ENCODE results near the gene NMNAT1. TPM values are rescaled to one million over a fixed set of nuclear protein-coding genes. Genes with fewer than 3 reads are reported as not detected.

Gene NMNAT1
- total RNA-seq = 1 to 10 TPM; 2.3 to 8.2 (median 5.8) TPM
- polyA plus RNA-seq = 10 to 100 TPM in 1 of 2 donors, 1 to 10 TPM in 1; 3.8 to 16.0 TPM
- long read RNA-seq, donor 1, transcript NMNAT1-201 (5 exons, 3,781 nt) = major isoform, 17 of 24 reads
- long read RNA-seq, donor 1, partial matches to known transcripts = 1 of 24 reads
- long read RNA-seq, donor 1, other reads (novel, unspliced or antisense) = 4 of 24 reads
- long read RNA-seq, donor 2, partial matches to known transcripts = 0 of 1 reads
- long read RNA-seq, donor 2, other reads (novel, unspliced or antisense) = 0 of 1 reads
- long read RNA-seq, donor 3, partial matches to known transcripts = 0 of 3 reads
- long read RNA-seq, donor 3, other reads (novel, unspliced or antisense) = 2 of 3 reads

GRCh38 chr1:9942939-9943788 lies at the start of gene NMNAT1, which contains the start of gene LZIC:
Gene NMNAT1 (plus strand): TSS chr1:9943475. CDS start chr1:9972074, 28,599 bp downstream.
Gene LZIC (minus strand): TSS chr1:9943391. CDS start chr1:9936619, 6,772 bp downstream.
- 0 to 1% (median 0%) methylated on average over 39 to 53 of the region's 53 CpGs for WGBS, 3 donors
- intact Hi-C loops (cut with DNase I) = loop anchor here in 2 of 4 donors (5.0 to 10.0 kb wide), 3 partner anchors 66 to 92 kb away; partner anchors contain the start of gene UBE4B (in 1 of the 2)
- H3K9me3 ChIP-seq = no peaks in the 10 kb centered on the region

DNA sequence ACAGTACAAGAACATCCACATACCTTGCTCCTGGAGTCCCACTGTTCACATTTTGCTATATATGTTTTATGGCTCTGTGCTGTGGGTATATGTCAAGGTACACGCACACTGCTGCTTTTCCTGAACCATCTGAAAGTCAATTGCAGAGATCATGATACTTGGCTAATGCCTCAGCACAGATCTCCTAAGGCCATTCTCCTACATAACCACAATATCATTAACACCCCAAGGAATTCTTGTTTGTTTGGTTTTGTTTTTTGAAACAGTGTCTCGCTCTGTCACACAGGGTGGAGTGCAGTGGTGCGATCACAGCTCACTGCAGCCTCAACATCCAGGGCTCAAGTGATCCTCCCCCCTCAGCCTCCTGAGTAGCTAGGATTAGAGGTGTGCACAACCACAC lies 49.2 kb upstream of the NMNAT1 start:
- Histone ChIP-seq H3K27ac (no peak overlapping the region), H3K4me3 (no peak overlapping the region), H3K27me3 (no peaks in the 10 kb centered on the region), H3K36me3 (no peaks in the 10 kb centered on the region), H3K4me1 (ENCODE audit: insufficient read depth) (peaks cover 3% of the 10 kb centered on the region), H3K9me3 (no peaks in the 10 kb centered on the region)
- WGBS, 3 donors = 86 to 91% (median 89%) methylated on average over 3 of the region's 3 CpGs
- intact Hi-C loops (cut with DNase I) = no loop called here
- DNase-seq = no peak
- TF ChIP-seq POLR2A (IDR thresholded peaks at IDR 0.05) = no peak
- no peak for TF ChIP-seq EP300 (IDR thresholded peaks at IDR 0.05)
- TF ChIP-seq, protein P1, sequence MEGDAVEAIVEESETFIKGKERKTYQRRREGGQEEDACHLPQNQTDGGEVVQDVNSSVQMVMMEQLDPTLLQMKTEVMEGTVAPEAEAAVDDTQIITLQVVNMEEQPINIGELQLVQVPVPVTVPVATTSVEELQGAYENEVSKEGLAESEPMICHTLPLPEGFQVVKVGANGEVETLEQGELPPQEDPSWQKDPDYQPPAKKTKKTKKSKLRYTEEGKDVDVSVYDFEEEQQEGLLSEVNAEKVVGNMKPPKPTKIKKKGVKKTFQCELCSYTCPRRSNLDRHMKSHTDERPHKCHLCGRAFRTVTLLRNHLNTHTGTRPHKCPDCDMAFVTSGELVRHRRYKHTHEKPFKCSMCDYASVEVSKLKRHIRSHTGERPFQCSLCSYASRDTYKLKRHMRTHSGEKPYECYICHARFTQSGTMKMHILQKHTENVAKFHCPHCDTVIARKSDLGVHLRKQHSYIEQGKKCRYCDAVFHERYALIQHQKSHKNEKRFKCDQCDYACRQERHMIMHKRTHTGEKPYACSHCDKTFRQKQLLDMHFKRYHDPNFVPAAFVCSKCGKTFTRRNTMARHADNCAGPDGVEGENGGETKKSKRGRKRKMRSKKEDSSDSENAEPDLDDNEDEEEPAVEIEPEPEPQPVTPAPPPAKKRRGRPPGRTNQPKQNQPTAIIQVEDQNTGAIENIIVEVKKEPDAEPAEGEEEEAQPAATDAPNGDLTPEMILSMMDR (IDR thresholded peaks at IDR 0.05) = no peak

More at GRCh38 chr1:9942939-9943788, at the start of gene NMNAT1, which contains the start of gene LZIC:
- TF ChIP-seq EP300 (IDR thresholded peaks at IDR 0.05) (no peak), POLR2A (IDR thresholded peaks at IDR 0.05) (peak; percentile 63)
- TF ChIP-seq, protein P1 (IDR thresholded peaks at IDR 0.05) = peak in 2 of 3 donors; percentile 9 to 48
- Histone ChIP-seq H3K27me3 (no peaks in the 10 kb centered on the region), H3K27ac (peak within 1 kb of the TSS in 1 of 2 donors; percentile 67), H3K4me3 (peak within 1 kb of the TSS; percentile 73), H3K4me1 (ENCODE audit: insufficient read depth) (peaks cover 5% of the 10 kb centered on the region), H3K36me3 (no peaks in the 10 kb centered on the region)
- peak; percentile 85 to 94 (median 90) for DNase-seq

DNA sequence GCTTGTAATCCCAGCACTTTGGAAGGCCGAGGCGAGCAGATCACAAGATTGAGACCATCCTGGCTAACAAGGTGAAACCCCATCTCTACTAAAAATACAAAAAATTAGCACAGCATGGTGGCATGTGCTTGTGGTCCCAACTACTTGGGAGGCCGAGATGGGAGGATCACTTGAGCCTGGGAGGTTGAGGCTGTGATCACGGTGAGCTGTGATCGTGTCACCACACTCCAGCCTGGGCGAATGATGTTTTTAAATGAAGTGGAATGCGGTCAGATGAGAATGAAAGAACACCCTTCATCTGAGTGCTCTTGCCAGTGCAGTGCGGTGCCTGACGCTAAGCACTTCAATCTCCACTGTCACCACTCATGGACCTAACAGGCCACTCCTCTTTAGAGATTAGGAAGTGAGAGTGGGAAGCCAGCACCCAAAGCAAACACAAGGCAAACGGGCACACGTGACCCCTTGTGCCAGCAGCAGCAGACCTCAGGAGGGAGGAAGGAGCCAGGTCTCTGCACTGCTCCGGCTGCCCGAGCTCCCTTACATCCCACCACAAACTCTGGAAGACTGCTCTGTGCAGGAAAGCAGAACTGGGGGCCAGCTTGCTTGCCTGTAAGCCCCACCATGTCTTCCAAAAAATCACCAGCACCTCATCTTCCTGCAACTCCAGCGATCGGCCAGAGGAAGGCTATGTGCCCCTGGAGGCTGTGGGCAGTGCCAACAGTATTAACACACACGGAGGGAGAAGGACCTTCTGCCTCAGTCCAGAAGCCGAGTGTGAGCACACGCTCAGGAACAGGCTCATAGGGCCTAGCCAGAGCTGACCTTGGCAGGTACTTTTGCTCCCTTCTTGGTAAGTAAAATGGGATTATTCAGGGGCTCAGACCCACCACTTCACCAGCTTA lies 42.9 kb upstream of the NMNAT1 start:
- H3K27me3 ChIP-seq = no peaks in the 10 kb centered on the region
- no peak overlapping the region for H3K27ac ChIP-seq
- no peak for DNase-seq
- H3K4me1 ChIP-seq (ENCODE audit: insufficient read depth) = peaks cover 13% of the 10 kb centered on the region
- H3K9me3 ChIP-seq = no peaks in the 10 kb centered on the region
- 78 to 86% (median 79%) methylated on average over 18 of the region's 18 CpGs for WGBS, 3 donors
- H3K4me3 ChIP-seq = no peak overlapping the region
- no peaks in the 10 kb centered on the region for H3K36me3 ChIP-seq
- intact Hi-C loops (cut with DNase I) = no loop called here
- TF ChIP-seq POLR2A (IDR thresholded peaks at IDR 0.05) (no peak), EP300 (IDR thresholded peaks at IDR 0.05) (no peak)
- TF ChIP-seq, protein P1 (IDR thresholded peaks at IDR 0.05) = no peak

Data from ovary (tissue), 10 donors.